CD4-positive, alpha-beta memory T cell (primary cell): ENCODE results near the gene GPR137. TPM values are rescaled to one million over a fixed set of nuclear protein-coding genes. Genes with fewer than 3 reads are reported as not detected.

Source experiments
- CTCF ChIA-PET: fragments of 350-600 bp; sonication (Branson Sonifier 250); formaldehyde crosslinking; loops from one replicate; lab custom pipeline; 2021; ENCODE audit warnings: inconsistent platforms; ENCODE audit not compliant: partially characterized antibody; lab: Charles Lee
- POLR2A ChIA-PET: fragments of 350-600 bp; sonication (Branson Sonifier 250); formaldehyde crosslinking; loops from one replicate; lab custom pipeline; 2021; ENCODE audit not compliant: partially characterized antibody; lab: Charles Lee
- DNase-seq, 5 donors: peaks; one replicate each; pipeline versions ENCODE4 v3.0.0 to v3.0.0-alpha.2; 2020 to 2022; ENCODE audit warnings: mixed read lengths in 1 of 5
- H3K27ac ChIP-seq: one replicate; pipeline ENCODE4 v1.7.0; 2013; ENCODE audit warnings: low read depth, low read length
- H3K27me3 ChIP-seq: 2 replicates; pipeline ENCODE4 v1.7.0; 2013; ENCODE audit warnings: mild to moderate bottlenecking, low read length, moderate library complexity; ENCODE audit not compliant: insufficient read depth
- H3K36me3 ChIP-seq: 2 replicates; pipeline ENCODE4 v1.7.0; 2013; ENCODE audit warnings: mild to moderate bottlenecking, low read length, moderate library complexity; ENCODE audit not compliant: insufficient read depth
- H3K4me1 ChIP-seq: 2 replicates; pipeline ENCODE4 v1.7.0; 2013; ENCODE audit warnings: mild to moderate bottlenecking, low read length, moderate library complexity; ENCODE audit not compliant: insufficient read depth
- H3K4me3 ChIP-seq, 2 donors: one replicate each; pipeline ENCODE4 v1.7.0; 2013; ENCODE audit warnings: low read length in 2 of 2, mild to moderate bottlenecking in 1 of 2
- H3K9me3 ChIP-seq, 2 donors: one replicate each; pipeline ENCODE4 v1.7.0; 2013; ENCODE audit warnings: low read length in 2 of 2, control low read depth in 1 of 2; ENCODE audit not compliant: control insufficient read depth in 1 of 2
- H3K27ac Mint-ChIP-seq, 7 donors: one replicate each; pipeline ENCODE4 v1.8.0; 2020 to 2021; ENCODE audit warnings: mixed read lengths in 7 of 7, mild to moderate bottlenecking in 6 of 7, inconsistent platforms in 3 of 7, moderate library complexity in 3 of 7
- H3K27me3 Mint-ChIP-seq, 2 donors: one replicate each; pipeline ENCODE4 v1.8.0; 2020 to 2021; ENCODE audit warnings: mixed read lengths in 2 of 2
- H3K36me3 Mint-ChIP-seq, 2 donors: one replicate each; pipeline ENCODE4 v1.8.0; 2020 to 2021; ENCODE audit warnings: mixed read lengths in 2 of 2, inconsistent platforms in 1 of 2, mild to moderate bottlenecking in 1 of 2
- H3K4me1 Mint-ChIP-seq, 4 donors: one replicate each; pipeline ENCODE4 v1.8.0; 2020 to 2021; ENCODE audit warnings: mixed read lengths in 4 of 4, mild to moderate bottlenecking in 1 of 4
- H3K4me3 Mint-ChIP-seq, 8 donors: one replicate each; pipeline ENCODE4 v1.8.0; 2020 to 2021; ENCODE audit warnings: mixed read lengths in 8 of 8, mild to moderate bottlenecking in 7 of 8, moderate library complexity in 6 of 8, inconsistent platforms in 3 of 8
- H3K9me3 Mint-ChIP-seq, 8 donors: one replicate each; pipeline ENCODE4 v1.8.0; 2020 to 2021; ENCODE audit warnings: mixed read lengths in 8 of 8, mild to moderate bottlenecking in 5 of 8, inconsistent platforms in 3 of 8, moderate library complexity in 1 of 8
- intact Hi-C: fragments of 100-400 bp; cut with micrococcal nuclease; formaldehyde crosslinking; loops from one replicate; pipeline ENCODE4 v1.15.1; 2023
- polyA plus RNA-seq, 2 donors: library from polyadenylated mRNA; unstranded; fragments of 300-500 nt; fragmentation: Illumina TruSeq; gene quantifications; one replicate each; pipeline ENCODE4 v1.2.3, GENCODE V29; 2021
- total RNA-seq, 2 experiments: library from RNA; stranded (reverse); gene quantifications; one replicate each; pipeline ENCODE4 v1.2.3, GENCODE V29; 2021

GPR137 gene
- total and polyA plus RNA-seq, 4 experiments from 2014 or later = 6.8 to 34.7 (median 20.9) TPM

DNA sequence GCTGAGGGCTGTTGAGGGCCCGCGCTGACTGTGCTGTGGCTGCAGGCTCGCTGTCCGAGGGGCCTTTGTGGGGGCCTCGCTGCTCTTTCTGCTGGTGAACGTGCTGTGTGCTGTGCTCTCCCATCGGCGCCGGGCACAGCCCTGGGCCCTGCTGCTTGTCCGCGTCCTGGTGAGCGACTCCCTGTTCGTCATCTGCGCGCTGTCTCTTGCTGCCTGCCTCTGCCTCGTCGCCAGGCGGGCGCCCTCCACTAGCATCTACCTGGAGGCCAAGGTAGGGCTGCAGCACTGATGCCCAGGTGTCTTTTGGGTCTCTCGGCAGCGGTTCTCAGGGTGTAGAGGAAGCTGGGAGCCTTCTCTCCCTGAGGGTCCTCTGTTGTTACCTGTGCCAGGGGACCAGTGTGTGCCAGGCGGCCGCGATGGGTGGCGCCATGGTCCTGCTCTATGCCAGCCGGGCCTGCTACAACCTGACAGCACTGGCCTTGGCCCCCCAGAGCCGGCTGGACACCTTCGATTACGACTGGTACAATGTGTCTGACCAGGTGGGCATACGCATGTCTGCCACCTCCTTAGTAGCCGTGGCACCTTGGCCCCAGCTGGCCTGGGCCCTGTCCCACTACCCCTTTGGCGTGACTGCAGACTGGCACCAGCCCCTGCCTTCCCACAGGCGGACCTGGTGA, 2.2 kb downstream of the GPR137 start:
- Mint-ChIP-seq H3K27ac (peak overlapping the region in 1 of 7 donors; percentile 44), H3K9me3 (no peaks in the 10 kb centered on the region), H3K36me3 (peaks cover 0 to 4% of the 10 kb centered on the region in 2 donors), H3K4me3 (peak overlapping the region in 2 of 8 donors; percentile 44 to 59), H3K4me1 (peaks cover 11 to 49% (median 23%) of the 10 kb centered on the region in 4 donors), H3K27me3 (peaks cover 6 to 9% of the 10 kb centered on the region in 2 donors)
- CTCF ChIA-PET = interaction anchor here (1.7 to 7.3 kb wide), 3 partner anchors 14 to 82 kb away, joined by 7 to 47 read pairs (median 34); partner anchors contain the start of genes CATSPERZ and FERMT3
- H3K36me3 ChIP-seq = no peaks in the 10 kb centered on the region
- no peaks in the 10 kb centered on the region for H3K9me3 ChIP-seq
- H3K4me1 ChIP-seq = peaks cover 35% of the 10 kb centered on the region
- intact Hi-C loops = no loop called here
- DNase-seq = no peak
- POLR2A ChIA-PET = interaction anchor here (6.2 to 8.6 kb wide), 2 partner anchors 16 to 18 kb away, joined by 81 to 233 read pairs; partner anchors contain the start of genes CATSPERZ and ESRRA
- no peak overlapping the region for H3K27ac ChIP-seq
- H3K27me3 ChIP-seq = peaks cover 12% of the 10 kb centered on the region
- H3K4me3 ChIP-seq = no peak overlapping the region

DNA sequence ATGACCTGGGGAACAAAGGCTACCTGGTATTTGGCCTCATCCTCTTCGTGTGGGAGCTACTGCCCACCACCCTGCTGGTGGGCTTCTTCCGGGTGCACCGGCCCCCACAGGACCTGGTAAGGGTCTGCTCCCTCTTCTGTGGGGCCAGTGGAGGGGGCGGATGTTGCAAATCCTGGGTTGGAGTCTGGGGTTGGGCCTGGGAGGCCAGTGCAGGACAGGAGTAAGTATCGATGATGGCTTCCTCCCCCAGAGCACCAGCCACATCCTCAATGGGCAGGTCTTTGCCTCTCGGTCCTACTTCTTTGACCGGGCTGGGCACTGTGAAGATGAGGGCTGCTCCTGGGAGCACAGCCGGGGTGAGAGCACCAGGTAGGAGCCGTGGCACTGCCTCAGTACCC, 2.7 kb downstream of the GPR137 start:
- ChIA-PET POLR2A (interaction anchor here (0.9 to 8.6 kb wide), 2 partner anchors 15 to 19 kb away, joined by 3 to 81 read pairs; partner anchors contain the start of genes CATSPERZ and ESRRA), CTCF (interaction anchor here (1.6 to 2.6 kb wide), 2 partner anchors 20 to 83 kb away, joined by 3 to 10 read pairs; no protein-coding TSS in a partner anchor)
- Histone ChIP-seq H3K4me1 (peaks cover 29% of the 10 kb centered on the region), H3K27me3 (peaks cover 17% of the 10 kb centered on the region), H3K9me3 (no peaks in the 10 kb centered on the region), H3K36me3 (no peaks in the 10 kb centered on the region), H3K4me3 (no peak overlapping the region), H3K27ac (no peak overlapping the region)
- Mint-ChIP-seq H3K27ac (no peak overlapping the region), H3K36me3 (peaks cover 0 to 4% of the 10 kb centered on the region in 2 donors), H3K27me3 (peaks cover 11 to 14% of the 10 kb centered on the region in 2 donors), H3K4me1 (peaks cover 9 to 43% (median 19%) of the 10 kb centered on the region in 4 donors), H3K9me3 (no peaks in the 10 kb centered on the region), H3K4me3 (peak overlapping the region in 2 of 8 donors; percentile 25 to 29)
- intact Hi-C loops = no loop called here
- DNase-seq = no peak

DNA sequence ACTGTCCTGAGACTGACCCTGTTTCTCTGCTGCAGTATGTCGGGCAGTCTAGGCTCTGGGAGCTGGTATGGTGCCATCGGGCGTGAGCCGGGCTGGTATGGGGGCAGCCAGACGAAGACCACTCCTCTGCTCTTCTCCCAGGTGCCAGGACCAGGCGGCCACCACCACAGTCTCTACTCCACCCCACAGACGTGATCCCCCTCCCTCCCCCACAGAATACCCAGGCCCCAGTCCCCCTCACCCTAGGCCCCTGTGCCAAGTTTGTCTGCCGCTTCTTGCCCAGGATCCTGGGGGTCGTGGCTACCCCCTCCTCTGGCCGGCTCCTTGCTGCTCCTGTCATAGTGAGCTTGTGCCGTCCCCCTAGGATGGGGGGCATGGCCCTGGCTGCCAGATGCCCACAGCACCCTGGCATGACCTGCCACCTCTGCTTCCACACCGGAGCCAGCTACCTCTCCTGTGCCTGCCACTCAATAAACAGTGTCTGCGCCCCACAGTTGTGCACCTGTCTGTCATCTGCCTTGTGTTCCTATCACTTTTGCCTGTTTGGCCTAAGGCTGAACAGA, 3.4 kb downstream of the GPR137 start:
- POLR2A ChIA-PET = interaction anchor here (0.9 to 8.6 kb wide), 3 partner anchors 14 to 42 kb away, joined by 3 to 81 read pairs (median 3); partner anchors contain the start of genes CATSPERZ, ESRRA and PPP1R14B
- Histone ChIP-seq H3K4me3 (no peak overlapping the region), H3K4me1 (peaks cover 22% of the 10 kb centered on the region), H3K27ac (no peak overlapping the region), H3K9me3 (no peaks in the 10 kb centered on the region), H3K36me3 (no peaks in the 10 kb centered on the region), H3K27me3 (peaks cover 20% of the 10 kb centered on the region)
- no peaks in the 10 kb centered on the region for H3K9me3 Mint-ChIP-seq
- CTCF ChIA-PET = interaction anchor here (1.6 to 2.6 kb wide), 3 partner anchors 12 to 84 kb away, joined by 3 to 12 read pairs (median 10); partner anchors contain the start of gene CATSPERZ
- H3K4me1 Mint-ChIP-seq = peaks cover 6 to 36% (median 15%) of the 10 kb centered on the region in 4 donors
- no peak for DNase-seq
- peak overlapping the region in 2 of 8 donors; percentile 42 to 49 for H3K4me3 Mint-ChIP-seq
- H3K27ac Mint-ChIP-seq = peak overlapping the region in 2 of 7 donors; percentile 21 to 36
- H3K27me3 Mint-ChIP-seq = peaks cover 16% of the 10 kb centered on the region in 2 donors
- intact Hi-C loops = no loop called here
- peaks cover 0 to 4% of the 10 kb centered on the region in 2 donors for H3K36me3 Mint-ChIP-seq

DNA sequence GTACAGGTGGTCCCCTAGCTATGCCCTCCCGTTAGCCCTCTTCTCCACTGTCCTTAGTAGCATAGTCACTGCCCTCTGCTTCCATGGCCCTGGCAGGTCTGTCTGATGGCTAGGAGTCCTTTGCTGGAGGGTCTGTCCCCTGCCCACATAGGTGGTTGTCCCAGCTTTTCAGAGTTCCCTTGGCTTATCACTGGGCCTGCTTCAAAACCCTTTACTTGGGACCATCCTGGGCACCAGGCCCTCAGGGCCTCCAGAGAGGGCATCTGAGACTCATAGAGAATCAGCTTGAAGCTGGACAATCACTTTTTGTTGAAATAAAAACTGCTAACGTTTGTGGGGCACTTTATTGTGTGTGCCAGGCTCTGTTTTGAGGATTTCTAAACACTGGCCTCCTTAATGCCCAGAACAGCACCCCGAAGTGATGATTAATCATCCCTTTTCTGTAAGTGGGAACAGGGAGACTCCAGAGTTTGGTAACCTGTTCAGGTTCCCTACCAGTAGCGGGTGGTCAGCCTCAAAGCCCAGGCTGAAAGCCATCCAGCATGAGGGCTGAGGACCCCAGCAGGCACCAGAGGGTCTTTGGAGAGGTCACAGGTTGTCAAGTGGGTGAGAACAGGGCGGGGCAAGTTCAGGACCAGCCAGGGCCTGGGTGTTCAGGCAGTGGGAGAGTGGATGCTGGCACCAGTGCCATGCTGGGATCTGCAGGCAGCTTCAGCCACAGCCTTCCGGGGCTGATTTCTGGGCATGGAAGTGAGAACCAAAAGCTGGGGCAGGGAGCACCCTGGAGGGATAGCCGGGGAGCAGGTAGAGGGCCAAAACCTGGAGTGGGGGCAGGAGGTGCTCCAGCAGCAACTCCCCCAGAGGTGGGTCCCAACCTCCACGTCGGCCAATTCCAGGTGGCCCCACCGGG, 5.0 kb downstream of the GPR137 start:
- Mint-ChIP-seq H3K27ac (peak overlapping the region in 2 of 7 donors; percentile 15 to 35), H3K9me3 (no peaks in the 10 kb centered on the region), H3K4me3 (peak overlapping the region; percentile 43 to 80 (median 72)), H3K27me3 (peaks cover 22 to 28% of the 10 kb centered on the region in 2 donors), H3K36me3 (no peaks in the 10 kb centered on the region), H3K4me1 (peaks cover 6 to 22% (median 13%) of the 10 kb centered on the region in 4 donors)
- H3K4me3 ChIP-seq = no peak overlapping the region
- no peak overlapping the region for H3K27ac ChIP-seq
- intact Hi-C loops = no loop called here
- peaks cover 32% of the 10 kb centered on the region for H3K27me3 ChIP-seq
- H3K9me3 ChIP-seq = no peaks in the 10 kb centered on the region
- H3K4me1 ChIP-seq = peaks cover 19% of the 10 kb centered on the region
- peak in 1 of 5 donors; percentile 32 for DNase-seq
- ChIA-PET POLR2A (interaction anchor here (1.4 to 8.6 kb wide), 2 partner anchors 13 to 84 kb away, joined by 3 to 81 read pairs; partner anchors contain the start of genes CATSPERZ, ESRRA and FERMT3), CTCF (interaction anchor here (0.7 to 2.6 kb wide), 3 partner anchors 10 to 86 kb away, joined by 3 to 12 read pairs (median 10); partner anchors contain the start of gene CATSPERZ)
- no peaks in the 10 kb centered on the region for H3K36me3 ChIP-seq

DNA sequence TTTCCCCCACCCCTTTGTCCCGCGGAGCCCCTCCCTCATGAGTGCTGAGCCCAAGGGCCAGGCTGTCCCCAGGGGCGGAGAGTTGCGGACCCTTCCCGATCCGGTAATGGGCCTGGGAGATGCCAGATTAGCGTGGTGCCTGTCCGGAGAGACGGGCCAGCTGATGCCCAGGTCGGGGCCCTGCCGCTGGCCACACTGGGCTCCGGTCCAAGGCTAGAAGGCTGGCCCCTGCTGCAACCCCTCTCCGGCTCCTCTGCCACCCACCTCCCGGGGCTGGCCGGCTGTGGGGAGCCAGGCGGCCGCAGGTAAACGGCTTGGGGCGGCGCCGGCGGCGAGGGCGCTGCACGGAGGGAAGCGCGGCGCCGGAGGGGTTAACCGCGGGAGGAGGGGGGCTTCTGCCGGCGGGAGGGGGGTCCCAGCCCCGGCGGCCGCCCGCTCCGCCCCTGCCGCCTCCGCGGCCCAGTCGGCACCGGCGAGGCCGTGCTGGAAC, 5.7 kb downstream of the GPR137 start, which contains the start of gene KCNK4:
Gene KCNK4, plus strand, starts transcription at position 41 of the 490 bp plus-strand sequence. CDS start 1,717 bp downstream, outside the sequence.
- Mint-ChIP-seq H3K4me1 (peaks cover 6 to 20% (median 12%) of the 10 kb centered on the region in 4 donors), H3K4me3 (peak within 1 kb of the TSS; percentile 43 to 80 (median 72)), H3K27me3 (peaks cover 29 to 32% of the 10 kb centered on the region in 2 donors), H3K9me3 (no peaks in the 10 kb centered on the region), H3K36me3 (no peaks in the 10 kb centered on the region), H3K27ac (peak within 1 kb of the TSS in 2 of 7 donors; percentile 15 to 35)
- DNase-seq = peak in 1 of 5 donors; percentile 24
- Histone ChIP-seq H3K4me3 (peak within 1 kb of the TSS in 1 of 2 donors; percentile 27), H3K4me1 (peaks cover 14% of the 10 kb centered on the region), H3K27me3 (peaks cover 35% of the 10 kb centered on the region), H3K27ac (no peak within 1 kb of the TSS), H3K9me3 (no peaks in the 10 kb centered on the region), H3K36me3 (no peaks in the 10 kb centered on the region)
- intact Hi-C loops = no loop called here
- ChIA-PET POLR2A (no interaction called here), CTCF (interaction anchor here (1.6 kb wide), 1 partner anchor 10 kb away, joined by 7 read pairs; no protein-coding TSS in a partner anchor)
